Dermis blood vessel endothelial cell (primary cell): ENCODE measurements around the gene EML5. TPM values are rescaled to one million over a fixed set of nuclear protein-coding genes. Genes with fewer than 3 reads are reported as not detected.

ENCODE experiments used
- DNase-seq: peaks from one replicate; pipeline ENCODE4 v3.0.0; 2010
- total RNA-seq: library from RNA; depleted of rRNA; stranded (reverse); fragments of >200 nt; gene quantifications from 2 replicates; pipeline ENCODE4 v1.2.3, GENCODE V29; 2014

EML5 gene
- total RNA-seq, 1 donor from 2014 or later: under 0.01 TPM

DNA sequence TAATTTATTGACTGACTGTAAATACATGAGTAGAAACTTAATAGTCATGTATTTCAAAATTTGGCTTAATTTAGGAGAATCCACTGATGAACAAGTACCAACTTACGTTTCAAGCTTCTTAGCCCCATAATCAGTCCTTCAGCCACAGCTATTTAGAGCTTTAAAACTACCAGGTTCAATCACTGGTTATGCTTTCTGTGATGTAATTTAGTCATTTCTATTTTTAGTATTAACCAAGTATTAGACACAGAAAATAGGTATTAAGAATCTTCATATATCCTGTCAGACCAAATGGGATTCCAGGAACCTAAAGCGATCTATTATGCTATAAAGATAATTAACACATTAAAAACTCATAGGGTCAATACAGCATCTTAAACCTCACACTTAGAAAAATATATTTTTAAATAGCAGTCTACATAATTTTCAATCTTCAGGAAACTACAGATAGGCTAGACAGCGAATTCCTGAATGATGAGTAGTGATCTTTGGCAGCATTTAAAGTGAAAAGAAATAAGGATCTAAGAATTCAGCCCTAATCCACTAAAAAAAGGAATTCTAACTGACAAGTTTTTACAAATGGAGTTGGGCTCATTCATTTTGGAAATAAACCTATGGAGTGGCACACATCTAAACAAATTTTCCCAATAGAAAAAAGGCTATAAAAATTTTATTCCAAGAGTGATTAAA is 178.4 kb downstream of the EML5 start:
- DNase-seq: peak; percentile 64

GRCh38 chr14:88613552-88614010 is 179.2 kb downstream of the EML5 start:
- peak; percentile 67 for DNase-seq

- DNase-seq: peak; percentile 16
These were observed 179.8 kb downstream of the EML5 start for GRCh38 chr14:88612981-88613380.

- DNase-seq: peak; percentile 11
These were observed 180.9 kb downstream of the EML5 start for GRCh38 chr14:88611878-88612277.

DNA sequence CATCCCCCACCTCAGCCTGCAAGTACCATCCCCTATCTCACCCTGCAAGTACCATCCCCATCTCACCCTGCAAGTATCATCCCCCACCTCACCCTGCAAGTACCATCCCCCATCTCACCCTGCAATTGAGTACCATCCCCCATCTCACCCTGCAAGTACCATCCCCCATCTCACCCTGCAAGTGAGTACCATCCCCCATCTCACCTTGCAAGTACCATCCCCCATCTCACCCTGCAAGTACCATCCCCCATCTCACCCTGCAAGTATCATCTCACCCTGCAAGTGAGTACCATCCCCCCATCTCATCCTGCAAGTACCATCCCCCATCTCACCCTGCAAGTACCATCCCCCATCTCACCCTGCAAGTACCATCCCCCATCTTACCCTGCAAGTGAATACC is 184.9 kb downstream of the EML5 start:
- DNase-seq: no peak

DNA sequence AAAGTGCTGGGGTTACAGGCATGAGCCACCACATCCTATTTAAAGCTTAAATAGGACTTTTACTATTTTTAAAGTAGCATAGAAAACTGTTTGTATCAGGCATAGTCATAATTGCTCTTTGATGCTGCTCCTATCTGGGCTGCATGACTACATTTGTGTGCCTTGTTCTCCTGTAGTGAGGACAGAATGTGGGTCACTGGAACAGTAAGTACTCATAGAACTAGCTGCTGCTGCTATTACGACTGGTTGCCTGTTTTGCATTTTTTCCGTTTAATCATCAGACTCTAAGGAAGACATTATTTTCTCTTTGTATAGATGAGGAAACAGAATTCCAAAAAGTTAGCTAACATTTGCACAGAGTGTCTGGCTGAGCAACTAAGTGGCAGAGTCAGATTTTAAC is 187.2 kb downstream of the EML5 start:
- DNase-seq: no peak

GRCh38 chr14:88604212-88604611 is 188.5 kb downstream of the EML5 start:
- DNase-seq: no peak

GRCh38 chr14:88599761-88600439 is 192.9 kb downstream of the EML5 start:
- DNase-seq: no peak

DNA sequence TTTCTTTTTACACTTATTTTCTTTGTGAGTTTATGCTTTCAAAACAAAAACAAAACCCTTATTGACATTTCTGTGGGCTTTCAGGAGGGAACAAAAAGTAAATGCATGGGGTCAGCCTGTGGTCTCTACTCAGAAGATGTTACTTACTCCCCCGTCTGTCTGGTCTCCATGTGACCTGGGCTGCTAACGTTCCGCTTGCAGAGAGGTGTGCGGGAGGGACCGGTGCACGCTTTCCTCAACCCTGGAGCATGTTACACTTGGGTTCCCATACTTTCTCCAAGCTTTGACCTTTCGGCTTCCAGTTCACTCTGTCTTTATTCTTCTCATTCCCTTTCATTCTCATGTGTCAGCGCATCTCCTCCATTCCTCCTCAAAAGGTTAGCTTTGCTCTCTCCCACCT is 193.4 kb downstream of the EML5 start:
- DNase-seq: no peak

DNA sequence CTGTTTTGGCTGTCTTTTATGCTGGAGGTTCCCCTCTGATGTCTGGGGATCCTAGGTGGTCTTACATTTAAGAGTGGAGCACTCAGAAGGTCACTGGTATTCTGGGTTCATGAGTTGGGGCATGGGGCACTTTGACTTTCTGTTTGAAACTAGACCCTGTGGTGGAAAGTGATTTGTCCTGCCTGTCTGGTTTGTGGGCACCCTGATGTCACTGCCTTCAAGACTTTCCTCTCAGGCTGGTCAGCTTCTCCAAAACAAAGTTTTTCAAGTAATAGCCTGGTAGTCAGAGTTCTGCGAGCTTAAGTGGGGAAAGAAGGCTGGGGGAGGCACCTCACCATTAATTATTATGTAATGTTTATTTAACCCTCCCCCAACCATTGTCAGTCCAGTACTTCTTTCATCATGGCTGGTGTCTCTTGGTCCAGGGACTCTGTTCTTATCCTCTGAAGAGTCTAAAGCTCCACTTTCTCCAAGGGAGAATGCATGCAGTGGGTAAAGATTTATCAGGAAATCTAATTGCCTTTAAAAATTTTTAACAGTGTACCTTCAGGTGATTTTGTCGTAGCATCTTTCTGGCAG is 194.6 kb downstream of the EML5 start:
- no peak for DNase-seq

DNA sequence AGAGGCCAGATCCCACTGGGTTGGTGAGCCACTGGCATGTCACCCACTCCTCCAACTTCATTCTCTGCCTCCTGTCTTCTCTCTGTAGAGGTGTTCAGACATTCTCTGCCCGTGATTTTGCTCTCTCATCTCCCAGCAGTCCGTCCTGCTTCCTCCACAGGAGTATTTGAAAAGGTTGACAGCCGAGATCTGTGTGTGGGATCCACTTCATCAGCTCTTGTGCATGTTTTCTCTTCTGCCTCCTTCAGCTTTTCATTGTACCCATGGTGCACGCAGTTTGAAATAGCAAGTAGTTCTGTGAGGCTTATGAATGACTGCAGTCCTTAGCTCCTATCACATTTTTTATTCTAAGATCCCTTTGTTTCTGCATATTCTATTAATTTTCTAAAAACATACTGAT is 195.2 kb downstream of the EML5 start:
- no peak for DNase-seq

DNA sequence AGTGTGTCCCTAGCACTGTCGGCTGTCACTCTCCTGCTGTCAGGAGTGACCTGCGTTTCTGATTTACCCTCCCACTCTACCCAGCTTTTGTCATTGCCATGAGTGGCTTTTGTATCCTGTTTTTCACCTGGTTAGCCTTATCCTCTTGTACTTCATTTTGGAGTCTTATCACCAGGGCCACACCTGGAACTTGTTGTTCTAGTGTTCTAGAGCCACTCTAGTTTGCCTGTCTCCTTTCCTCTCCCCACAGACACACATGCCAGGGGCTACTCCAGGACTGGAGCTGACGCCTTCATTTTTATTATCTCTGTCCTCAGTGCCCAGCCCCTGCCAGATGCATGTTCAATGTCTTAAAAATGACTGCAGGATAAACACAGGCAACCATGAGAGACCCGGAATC is 195.7 kb downstream of the EML5 start:
- DNase-seq: no peak

GRCh38 chr14:88592031-88592430 is 200.7 kb downstream of the EML5 start:
- DNase-seq: no peak

DNA sequence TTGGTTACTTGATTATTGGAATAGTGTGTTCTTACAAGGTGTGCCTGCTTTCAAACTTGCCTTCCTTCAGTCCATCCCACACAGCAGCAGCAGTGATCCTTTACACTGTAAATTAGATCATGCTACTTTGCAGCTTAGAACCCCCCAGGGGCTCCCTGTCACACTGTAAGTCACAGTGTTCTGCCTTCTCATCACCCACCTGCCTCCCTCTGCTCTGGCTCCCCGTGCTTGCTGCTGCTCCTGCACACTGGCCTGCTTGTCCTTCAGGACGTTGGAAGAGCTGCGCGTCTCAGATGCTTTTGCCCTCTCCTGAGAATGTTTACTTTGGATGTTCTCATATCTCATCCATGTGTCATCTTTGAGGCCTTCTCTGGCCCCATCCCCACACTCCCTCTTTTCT is 202.6 kb downstream of the EML5 start:
- no peak for DNase-seq

GRCh38 chr14:88588081-88588480 is 204.7 kb downstream of the EML5 start:
- DNase-seq: no peak

DNA sequence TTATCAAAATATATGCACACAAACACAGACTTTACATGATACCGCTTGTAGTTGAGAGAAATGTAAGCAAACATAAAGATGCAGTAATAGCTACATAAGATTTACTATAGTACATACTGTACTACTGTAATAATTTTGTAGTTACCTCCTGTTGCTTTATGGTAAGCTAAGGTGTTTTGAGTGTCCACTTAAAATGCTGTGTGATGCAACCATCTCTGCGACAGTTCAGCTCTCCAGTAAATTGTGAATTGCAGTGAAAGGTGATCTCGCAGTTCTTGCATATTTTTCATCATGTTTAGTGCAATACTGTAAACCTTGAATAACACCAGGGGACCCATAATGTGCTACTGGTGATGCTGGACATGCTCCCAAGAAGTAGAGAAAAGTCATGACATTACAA is 208.3 kb downstream of the EML5 start:
- DNase-seq: no peak

- no peak for DNase-seq
These were observed 216.5 kb downstream of the EML5 start for GRCh38 chr14:88576222-88576621.

GRCh38 chr14:88572117-88572516 is 220.6 kb downstream of the EML5 start:
- no peak for DNase-seq

- DNase-seq: no peak
These were observed 224.6 kb downstream of the EML5 start for GRCh38 chr14:88568196-88568595.

DNA sequence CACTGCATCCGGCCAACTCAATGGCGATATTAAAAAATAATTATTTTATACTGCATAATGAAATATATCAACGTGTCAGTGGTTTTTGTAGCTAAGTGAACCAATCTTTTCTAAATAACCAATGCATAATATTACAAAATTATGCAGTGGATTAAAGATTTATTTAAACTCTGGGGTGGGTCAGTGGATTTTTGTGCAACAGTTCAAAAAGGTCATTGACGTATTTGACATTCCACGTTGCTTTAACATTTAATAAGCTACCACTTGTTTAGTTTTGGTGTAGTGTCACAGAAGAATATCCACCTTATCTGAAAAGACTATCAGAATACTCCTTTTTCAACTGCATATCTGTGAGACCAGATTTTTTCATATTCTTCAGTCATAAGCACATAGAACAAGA is 227.3 kb downstream of the EML5 start:
- no peak for DNase-seq

DNA sequence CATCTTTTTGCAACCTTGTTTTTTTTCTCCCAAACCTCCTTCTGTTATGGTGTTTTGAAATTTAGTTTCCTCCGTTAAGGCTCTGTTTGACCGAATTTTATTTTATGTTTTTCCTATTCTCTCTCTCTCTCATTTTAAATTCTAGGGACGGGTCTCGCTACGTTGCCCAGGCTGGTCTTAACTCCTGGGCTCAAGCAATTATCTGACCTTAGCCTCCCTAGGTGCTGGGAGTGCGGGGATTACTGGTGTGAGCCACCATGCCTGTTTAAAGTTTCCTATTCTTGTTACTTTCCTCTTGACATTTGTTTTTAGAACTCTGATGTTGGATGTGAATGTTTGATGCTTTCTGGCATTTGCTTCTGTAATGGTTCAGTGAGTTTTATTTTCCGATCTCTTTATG is 228.9 kb downstream of the EML5 start:
- no peak for DNase-seq

GRCh38 chr14:88562831-88563686 is 229.7 kb downstream of the EML5 start, which contains the start of gene ZC3H14:
Gene ZC3H14 (plus strand): TSS chr14:88563037. CDS start chr14:88563134, 97 bp downstream.
- DNase-seq: peak; percentile 94

DNA sequence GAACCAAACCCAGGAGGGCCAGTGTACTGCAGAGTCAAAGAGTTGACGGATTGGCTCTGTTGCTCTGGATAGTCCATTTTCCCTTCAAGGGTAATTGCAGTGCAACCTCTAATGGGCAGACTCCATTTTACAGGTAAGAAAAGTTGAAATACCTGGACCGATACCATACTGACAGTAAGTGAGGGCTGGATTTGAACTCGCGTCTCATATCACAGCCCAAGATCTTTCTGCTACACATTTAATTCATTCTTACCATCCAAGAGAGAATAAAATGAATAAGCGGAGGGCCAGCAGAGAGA is 230.3 kb downstream of the EML5 start:
- no peak for DNase-seq
